ENCODE results near the gene MRTFA.

DNA sequence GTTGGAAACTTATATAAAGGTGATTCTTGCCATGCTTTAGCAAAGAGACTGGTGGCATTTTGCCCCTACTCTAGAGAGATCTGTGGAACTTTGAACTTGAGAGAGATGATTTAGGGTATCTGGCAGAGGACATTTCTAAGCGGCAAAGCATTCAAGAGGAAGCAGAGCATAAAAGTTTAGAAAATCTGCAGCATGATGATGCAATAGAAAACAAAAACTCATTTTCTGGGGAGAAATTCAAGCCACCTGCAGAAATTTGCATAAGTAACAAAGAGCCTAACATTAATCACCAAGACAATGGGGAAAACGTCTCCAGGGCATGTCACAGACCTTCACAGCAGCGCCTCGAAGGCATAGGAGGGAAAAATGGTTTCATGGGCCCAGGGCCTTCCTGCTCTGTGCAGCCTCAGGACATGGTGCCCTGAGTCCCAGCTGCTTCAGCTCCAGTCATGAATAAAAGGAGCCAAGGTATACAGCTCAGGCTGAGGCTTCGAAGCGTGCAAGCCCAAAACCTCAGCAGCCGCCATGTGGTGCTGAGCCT lies 83.4 kb downstream of the MRTFA start:
- TF ChIP-seq, protein P1, sequence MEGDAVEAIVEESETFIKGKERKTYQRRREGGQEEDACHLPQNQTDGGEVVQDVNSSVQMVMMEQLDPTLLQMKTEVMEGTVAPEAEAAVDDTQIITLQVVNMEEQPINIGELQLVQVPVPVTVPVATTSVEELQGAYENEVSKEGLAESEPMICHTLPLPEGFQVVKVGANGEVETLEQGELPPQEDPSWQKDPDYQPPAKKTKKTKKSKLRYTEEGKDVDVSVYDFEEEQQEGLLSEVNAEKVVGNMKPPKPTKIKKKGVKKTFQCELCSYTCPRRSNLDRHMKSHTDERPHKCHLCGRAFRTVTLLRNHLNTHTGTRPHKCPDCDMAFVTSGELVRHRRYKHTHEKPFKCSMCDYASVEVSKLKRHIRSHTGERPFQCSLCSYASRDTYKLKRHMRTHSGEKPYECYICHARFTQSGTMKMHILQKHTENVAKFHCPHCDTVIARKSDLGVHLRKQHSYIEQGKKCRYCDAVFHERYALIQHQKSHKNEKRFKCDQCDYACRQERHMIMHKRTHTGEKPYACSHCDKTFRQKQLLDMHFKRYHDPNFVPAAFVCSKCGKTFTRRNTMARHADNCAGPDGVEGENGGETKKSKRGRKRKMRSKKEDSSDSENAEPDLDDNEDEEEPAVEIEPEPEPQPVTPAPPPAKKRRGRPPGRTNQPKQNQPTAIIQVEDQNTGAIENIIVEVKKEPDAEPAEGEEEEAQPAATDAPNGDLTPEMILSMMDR (IDR thresholded peaks at IDR 0.05) = no peak
- TF ChIP-seq MXI1 (IDR thresholded peaks at IDR 0.05; ENCODE audit: low read depth, low read length) (no peak), EP300 (IDR thresholded peaks at IDR 0.05; ENCODE audit: borderline replicate concordance in 1 of 2, low read depth in 1 of 2, low read length in 1 of 2) (no peak), POLR2AphosphoS5 (IDR thresholded peaks at IDR 0.05; ENCODE audit: low read depth, low read length) (no peak), EZH2phosphoT487 (IDR thresholded peaks at IDR 0.05; ENCODE audit: borderline replicate concordance, low read depth) (no peak), FOSL2 (IDR thresholded peaks at IDR 0.05; ENCODE audit: borderline replicate concordance, low read depth) (no peak), CHD2 (IDR thresholded peaks at IDR 0.05; ENCODE audit: low read length, partially characterized antibody) (no peak), GATA2 (CRISPR knock-in tag; IDR thresholded peaks at IDR 0.05) (no peak)

Data from SK-N-SH (cell line).